ENCODE data around the gene ADD3.

The ADD3 gene

DNA sequence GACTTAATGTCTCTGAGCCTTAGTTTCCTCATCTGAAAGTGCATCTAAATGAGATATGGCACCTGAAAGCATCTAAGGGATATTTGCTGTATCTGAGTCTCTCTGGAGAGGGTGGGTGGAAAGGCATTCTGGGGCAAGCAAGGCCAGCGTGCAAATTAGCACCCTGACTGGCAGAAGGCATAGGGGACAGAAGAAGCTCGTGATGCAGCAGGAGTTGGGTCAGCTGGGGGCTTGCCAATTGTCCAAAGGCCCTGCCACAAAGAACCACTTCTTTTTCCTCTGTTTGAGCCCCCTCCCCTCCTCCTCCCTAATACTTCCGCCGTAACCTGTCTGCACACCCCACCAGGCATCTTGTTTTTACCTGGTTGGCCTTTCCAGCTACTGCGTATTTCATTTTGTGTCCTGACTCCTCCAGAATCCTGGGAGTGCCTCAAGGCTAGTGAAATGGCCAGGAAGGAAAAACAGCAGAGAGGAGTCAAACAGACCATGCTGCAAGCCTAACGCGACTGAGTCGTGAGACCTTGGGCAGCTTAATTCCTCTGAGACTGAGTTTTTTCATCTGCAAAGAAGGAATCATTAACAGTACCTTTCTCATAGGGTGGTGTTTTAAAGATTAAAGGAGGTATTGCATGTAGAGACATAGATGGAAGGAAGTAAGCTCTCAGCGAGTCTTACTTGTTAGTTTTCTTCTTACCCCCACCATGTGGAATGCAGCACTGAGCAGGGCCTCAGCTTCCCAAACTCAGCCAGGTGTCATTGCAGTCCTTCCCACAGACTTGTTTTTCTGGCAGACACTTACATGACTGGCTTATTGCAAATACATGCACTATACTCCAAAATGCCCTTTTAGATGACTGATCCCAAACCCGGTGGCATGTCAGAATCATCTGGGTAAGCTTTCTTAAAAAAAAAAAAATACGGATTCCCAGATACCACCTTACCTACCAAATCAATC, 150.5 kb downstream of the ADD3 start:
- DNase-seq: no peak

DNA sequence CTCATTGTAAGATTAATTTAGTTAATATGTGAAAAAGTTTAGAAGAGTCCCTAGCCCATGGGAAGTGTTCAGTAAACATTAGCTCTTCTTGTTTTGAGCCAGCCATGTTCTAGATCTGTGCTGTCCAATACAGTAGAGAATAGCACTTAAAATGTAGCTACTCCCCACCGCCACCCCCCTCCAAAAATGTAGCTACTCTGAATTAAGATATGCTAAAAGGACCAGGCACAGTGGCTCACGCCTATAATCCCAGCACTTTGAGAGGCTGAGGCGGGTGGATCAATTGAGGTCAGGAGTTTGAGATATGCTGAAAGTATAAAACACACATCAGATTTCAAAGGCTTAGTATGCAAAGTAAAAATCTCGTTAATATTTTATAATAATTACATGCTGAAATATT, 152.3 kb downstream of the ADD3 start:
- DNase-seq: no peak

GRCh38 chr10:110160522-110160921, 152.7 kb downstream of the ADD3 start:
- DNase-seq: no peak

DNA sequence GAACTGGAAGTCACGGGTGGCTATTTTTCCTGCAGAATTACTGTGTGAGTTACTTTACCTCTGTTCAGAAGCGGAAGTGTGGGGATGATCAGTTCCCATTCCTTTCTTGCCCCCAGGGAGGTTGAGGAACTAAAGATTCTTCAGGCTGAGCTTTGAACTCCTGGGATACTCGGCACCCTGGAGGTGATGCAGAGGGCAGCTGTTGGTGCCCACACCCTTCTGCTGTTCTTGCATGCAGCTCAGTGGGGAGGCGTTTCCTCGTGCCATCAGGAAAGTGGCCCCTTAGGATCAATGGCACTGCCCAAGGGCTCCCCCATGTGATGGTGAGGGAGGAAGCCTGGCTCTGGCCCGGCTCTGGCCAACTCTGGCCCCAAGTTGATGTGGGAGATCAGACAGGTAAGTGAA, 155.0 kb downstream of the ADD3 start:
- no peak for DNase-seq

- DNase-seq: no peak
These were observed 155.5 kb downstream of the ADD3 start for GRCh38 chr10:110163192-110163773.

DNA sequence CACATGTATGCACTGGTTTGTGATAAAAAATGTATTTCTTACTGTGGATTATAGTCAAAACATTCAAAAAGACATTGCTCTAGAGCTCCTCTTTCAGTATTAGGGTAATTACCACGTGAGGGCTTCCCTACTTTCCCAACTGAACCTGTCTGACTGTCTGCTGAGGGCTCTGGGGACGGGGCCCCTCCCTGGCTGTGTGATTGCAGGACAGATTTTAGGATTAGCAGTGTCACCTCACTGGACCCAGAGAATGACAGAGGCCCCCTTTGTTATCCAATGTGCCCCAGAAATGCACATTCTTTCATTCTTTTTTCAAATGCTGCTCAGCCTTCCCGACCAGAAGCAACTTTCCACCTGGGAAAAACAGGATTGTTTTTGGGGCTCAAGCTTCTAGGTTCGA, 156.1 kb downstream of the ADD3 start:
- no peak for DNase-seq

DNA sequence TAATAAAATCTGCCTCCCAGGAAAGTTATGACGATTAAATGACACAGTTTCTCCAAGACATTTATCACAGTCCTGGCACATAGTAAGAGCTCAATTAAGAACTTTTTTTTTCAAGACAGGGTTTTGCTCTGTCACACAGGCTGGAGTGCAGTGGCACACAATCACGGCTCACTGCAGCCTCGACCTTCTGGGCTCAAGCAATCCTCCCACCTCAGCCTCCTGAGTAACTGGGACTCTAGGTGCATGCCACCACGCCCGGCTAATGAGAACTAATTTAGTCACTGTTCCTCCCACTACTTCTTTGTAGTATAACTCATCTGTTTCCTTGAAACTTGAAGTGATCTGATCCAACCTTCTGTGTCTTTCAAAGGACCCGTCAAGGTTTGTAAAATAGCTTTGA, 157.5 kb downstream of the ADD3 start:
- no peak for DNase-seq

DNA sequence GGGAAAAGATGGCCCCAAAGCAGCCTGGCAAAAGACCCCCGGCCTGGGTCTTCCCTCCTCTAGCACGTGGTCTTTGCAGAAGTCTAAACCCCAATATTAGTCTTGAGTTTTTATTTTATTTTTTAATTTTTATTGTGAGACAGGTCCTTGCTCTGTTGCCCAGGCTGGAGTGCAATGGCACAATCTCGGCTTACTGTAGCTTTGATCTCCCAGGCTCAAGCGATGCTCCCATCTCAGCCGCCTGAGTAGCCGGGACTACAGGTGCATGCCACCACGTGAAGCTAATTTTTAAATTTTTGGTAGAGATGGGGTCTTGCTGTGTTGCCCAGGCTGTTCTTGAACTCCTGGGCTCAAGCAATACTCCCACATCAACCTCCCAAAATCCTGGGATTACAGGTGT, 159.4 kb downstream of the ADD3 start:
- no peak for DNase-seq

DNA sequence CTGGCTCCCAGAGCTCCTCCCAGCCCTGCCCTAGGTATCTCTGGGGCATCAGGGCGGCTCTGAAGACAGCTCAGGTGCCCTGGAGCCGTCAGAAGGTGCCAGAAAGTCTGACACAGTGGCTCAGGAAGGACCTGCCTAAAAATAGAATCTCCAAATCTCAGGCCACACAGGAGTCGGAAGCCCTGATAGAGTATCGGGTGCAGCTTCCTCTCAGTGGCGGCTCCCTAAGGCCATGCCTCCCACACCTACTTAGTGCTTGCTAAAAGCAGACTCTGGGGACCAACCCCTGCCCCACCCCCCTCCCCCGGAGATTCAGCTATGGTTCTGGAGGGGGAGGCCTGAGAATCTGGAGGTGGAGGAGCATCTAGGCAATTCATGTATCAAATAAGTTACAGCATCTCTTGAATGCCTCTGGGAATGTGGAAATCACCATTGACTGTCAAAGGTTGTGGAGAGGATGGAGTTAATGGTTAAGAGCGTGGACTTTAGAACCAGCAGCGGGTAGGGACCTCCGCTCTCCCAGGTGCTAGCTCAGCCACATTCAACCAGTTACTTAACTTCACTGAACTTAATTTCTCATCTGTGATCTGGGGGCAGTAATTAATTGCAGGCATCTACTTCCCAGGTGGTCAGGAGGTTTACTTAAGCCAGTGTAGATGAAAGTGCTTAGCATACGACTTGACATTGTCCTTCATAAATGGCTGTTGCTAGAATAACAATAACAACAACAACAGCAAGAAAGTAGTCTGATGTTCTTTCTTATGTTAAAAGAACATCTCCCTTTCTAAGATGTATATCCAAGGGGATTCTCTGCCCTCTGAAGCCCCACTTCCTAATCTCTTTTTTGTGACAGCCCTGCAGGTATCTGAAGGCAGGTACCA, 161.1 kb downstream of the ADD3 start:
- DNase-seq: no peak

DNA sequence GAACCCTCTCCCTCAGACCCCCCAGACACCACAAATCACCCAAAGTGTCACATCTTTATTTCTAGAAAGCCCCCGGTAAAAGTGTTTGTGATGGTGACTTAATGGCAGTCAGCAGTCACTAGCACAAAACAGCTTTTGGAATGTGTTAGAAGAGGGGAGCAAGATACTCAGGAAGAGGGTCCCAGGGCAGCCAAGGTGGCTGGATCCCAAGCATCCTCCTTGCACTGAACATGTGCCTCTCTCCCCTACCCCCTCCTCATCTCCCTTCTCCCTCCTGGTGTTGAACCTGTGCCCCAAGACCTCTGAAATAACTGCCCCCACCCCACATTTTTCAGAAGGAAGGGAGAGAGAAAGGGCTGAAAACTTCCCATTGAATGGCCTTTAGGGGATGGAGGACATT, 161.8 kb downstream of the ADD3 start:
- DNase-seq: no peak

DNA sequence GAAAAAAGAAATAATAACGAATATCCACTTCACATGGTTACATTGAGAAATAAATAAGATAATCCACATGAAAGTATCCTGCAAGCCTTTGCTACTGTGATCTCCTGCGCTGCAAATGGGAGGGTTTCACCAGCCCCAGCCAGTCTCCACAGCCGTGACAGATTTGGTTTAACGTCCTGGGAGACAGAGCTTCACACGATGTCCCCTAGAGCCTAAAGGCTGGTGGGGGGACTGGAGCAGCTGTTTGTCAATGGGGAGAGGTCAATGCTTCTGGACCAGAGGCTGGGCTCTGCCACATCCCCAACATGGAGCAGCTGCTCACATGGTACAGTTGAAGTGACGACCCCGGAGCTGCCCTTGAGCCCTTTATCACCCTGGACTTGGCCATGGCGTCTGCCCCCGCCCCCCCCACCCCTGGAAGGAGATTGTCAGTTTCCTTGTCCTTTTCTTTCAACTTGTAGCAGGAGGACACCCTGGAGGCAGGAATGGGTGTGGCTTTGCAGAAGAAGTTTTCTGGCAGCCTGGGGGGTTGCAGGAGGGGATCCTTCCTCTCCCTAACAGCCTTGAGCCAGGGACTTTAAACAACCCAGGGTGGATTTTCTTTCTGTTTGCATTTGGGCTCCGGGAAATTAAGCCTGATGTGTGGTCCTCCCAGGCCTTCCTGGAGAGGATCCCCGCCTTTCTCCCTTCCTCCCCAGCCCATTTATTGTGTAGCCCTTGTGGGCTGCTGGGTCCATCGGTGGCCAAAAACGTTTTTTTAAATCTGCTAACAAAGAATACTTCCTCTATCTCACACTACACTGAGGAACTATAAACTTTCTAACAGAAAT, 162.6 kb downstream of the ADD3 start:
- DNase-seq: no peak

- DNase-seq: no peak
These were observed 163.2 kb downstream of the ADD3 start for GRCh38 chr10:110171032-110171431.

GRCh38 chr10:110172155-110172554, 164.4 kb downstream of the ADD3 start:
- no peak for DNase-seq

DNA sequence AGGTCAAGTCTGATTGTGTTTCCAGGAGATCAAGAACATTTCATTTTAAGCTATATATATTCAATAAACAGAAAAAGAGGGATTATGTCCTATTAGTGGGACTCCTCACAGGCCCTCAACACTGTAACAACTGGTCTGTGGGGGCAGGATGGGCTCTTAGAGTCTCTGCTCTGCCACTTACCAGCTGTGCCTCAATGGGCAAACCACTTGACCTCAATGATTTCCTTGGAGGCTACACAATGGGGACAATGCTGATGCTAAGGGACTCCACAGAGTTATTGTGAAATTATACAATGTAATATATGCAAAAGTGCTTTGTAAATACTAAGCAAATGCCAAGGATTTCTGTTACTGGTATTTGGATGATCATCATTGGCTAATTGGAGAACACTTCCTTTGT, 166.4 kb downstream of the ADD3 start:
- DNase-seq: no peak

GRCh38 chr10:110174816-110175215, 167.0 kb downstream of the ADD3 start:
- DNase-seq: no peak

- no peak for DNase-seq
These were observed 167.6 kb downstream of the ADD3 start for GRCh38 chr10:110175406-110175805.

GRCh38 chr10:110176141-110177030, 168.6 kb downstream of the ADD3 start:
- no peak for DNase-seq

- no peak for DNase-seq
These were observed 171.4 kb downstream of the ADD3 start for GRCh38 chr10:110179220-110179619.

GRCh38 chr10:110181451-110181850, 173.7 kb downstream of the ADD3 start:
- no peak for DNase-seq

GRCh38 chr10:110181911-110182310, 174.1 kb downstream of the ADD3 start:
- no peak for DNase-seq

GRCh38 chr10:110184398-110184797, 176.6 kb downstream of the ADD3 start:
- DNase-seq: no peak
